ENCODE data around the gene CSRP1.
A peak's percentile ranks its signal among the peaks of the same experiment; 100 is the strongest.

The CSRP1 gene

DNA sequence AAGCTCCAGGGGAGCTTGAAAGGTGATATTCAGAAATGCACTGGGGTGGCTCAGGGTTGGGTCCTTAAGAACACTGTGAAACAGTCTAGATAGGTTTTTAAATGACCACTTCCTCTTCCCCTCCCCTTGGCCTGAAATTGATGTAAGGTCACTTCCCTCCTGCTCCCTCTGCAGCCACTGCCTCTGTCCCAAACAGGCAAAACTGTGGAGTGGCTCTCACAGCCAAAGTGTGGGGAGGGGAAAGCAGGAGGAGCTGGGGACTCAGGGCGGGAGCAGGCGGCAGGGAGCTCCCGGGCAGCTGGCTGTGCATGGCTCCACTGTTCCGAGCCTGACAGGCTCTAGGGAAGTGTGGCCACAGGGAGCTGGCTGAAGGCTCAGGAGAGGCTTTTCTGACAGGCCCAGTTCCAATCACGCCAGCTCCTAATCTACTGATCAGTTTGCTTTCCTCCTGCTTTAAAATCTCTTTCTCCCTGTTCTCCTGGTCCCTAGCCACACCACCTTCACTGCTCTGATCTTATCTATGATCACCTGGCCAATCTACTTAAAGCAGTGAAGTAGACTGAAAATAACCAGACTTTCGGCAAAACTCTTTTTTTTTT lies 5.1 kb upstream of the CSRP1 start:
- DNase-seq: no peak

DNA sequence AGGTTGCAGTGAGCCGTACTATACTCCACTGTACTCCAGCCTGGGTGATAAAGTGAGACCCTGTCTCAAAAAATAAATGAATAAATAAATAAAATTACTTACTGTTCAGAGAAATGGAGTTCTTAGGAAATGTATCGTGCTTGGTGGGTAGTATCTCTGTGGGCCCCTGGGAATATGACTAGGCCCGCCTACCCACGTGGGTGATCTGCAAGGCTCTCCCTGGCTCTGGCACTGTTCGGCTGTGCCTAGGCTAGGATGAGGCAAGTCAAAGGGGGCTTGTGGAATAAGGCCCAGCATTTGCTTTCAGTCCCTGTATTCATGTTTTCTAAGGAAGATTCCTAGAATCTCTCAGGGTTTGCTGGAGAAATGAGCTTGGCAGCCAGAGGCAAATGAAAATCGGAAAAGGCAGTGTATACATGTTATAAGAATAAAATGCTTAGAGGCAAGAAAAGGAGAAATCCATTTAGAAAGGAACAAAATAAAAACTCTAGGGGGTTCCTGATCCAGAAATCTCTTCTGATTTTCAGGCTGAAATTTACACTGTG lies 4.5 kb upstream of the CSRP1 start:
- DNase-seq: no peak

GRCh38 chr1:201510734-201511133 lies 3.8 kb upstream of the CSRP1 start:
- no peak for DNase-seq

DNA sequence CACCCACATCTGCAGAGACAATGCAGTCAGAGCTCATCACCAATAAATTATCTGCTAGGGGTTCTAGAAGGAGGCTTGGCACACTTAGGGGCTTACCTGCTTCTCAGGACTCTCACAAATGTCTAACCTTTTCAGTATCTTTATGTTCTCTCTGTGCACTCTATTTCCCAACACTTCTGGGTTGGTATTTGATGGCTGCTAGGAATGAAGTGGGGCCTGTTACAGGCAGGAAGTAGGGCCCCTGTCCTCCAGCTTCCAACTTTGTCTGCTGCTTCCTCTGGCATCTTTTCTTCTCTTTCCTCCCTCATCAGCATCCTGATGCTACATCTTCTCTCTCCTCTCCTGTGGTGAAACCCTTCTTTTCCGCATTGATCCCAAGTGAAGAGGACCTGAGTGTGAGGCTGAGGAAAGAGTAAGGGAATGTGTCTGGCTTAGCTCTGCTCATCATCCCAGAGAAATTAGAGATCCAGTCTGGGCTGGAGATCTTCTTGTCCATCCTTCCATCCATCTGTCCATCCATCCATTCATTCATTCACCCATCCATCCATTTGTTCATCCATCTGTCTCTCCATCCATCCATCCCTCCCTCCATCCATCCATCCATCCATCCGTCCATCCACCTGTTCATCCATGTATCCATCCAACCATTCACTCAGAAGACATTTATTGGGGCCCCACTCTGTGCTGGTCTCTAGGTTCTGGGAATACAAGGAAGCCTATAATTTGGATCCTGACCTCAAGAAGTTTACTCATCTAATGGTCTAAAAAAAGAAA lies 2.9 kb upstream of the CSRP1 start:
- DNase-seq: no peak

- no peak for DNase-seq
These were observed 1.9 kb upstream of the CSRP1 start for GRCh38 chr1:201508809-201509208.

DNA sequence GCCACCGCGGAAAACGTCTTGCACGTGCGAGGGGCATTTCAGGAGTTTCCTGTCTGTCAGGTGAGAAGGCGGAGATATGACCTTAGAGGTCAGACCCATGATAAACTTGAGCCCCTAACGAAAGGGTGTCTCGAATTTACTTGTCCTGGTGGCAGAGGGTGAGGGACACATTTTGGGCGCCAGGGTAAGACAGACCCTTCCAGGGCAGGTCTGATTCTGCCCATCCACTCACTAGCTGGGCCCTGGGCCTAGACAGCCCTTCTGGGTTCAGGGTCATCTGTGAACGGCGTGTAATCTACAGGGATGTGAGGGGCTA lies 395 bp upstream of the CSRP1 start:
- no peak for DNase-seq

DNA sequence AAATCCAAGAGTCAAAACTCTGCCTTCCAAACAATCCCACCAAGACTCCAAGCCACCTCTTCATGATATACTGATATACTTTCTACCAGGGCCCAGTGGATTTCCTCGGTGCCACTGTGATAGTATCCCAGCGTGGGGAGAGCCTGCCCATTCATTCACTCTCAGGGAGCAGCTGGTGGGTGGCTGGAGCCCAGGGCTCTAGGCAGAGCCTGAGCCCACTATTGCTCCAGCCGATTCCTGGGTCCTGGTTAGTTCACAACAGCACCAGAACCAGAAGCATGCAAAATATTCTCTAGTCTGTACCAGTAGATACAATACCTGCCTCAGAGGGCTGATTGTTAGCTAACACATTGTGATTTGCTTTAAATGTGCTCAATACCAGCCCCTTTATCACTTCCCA lies 831 bp downstream of the CSRP1 start:
- no peak for DNase-seq

DNA sequence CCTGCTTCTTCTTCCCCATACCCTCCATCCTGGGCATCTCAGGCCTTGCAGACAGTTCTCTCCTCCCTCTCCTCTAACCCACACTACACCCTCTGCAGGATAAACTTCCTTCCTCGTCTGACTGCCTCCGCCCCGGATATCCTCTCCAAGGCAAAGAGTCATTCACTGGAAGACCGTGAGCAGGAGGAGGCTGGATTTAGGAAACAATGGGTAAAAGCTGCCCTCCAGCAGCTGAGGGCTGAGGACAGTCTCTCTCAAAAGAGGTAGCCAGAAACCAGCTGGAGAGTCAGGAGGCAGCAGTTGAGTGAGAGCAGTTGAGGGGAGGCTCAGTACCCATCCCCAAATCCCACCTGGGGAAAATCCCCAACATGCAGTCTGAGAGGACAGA lies 1.4 kb downstream of the CSRP1 start:
- DNase-seq: peak; percentile 91

GRCh38 chr1:201504799-201505502 lies 2.0 kb downstream of the CSRP1 start:
- peak; percentile 91 for DNase-seq

DNA sequence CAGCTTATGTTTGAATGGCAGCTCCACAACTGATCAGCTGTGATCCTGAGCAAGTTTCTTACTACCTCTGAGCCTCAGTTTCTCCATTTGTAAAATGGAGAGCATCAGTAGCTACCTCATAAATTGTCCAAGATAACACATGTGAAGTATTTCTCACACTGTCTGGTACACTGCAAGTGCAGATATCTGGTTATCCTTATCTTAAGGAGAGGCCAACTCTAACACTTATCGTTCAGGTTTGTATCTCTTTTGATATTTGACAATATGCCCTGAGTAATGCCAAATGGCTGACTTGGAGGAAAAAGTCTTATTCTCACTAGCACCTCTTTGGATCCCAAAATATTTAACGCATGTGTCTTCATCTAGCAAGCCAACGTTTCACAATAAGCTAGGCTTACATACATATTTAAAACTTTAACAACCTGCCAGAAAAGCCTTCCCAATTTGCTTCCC lies 2.7 kb downstream of the CSRP1 start:
- no peak for DNase-seq

- no peak for DNase-seq
These were observed 3.3 kb downstream of the CSRP1 start for GRCh38 chr1:201503397-201504176.

DNA sequence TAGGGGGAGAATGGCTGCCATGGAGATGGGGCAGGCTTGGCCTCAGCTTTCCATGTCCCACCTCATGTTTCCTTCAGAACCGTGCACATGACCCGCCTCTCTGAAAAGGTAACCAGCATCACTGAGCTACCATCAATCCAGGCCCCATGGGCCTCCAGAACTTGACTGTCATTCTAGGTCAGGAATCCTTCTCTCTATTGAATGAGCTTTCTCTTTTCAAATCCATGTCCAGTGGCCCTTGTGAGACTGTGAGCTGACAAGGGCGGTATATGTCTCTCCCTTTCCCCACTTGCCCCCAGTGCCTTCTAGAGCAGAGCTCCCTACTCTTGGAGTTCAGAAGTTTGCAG lies 4.4 kb downstream of the CSRP1 start:
- no peak for DNase-seq

- peak; percentile 89 for DNase-seq
These were observed 5.0 kb downstream of the CSRP1 start for GRCh38 chr1:201501812-201502510.

- DNase-seq: no peak
These were observed 5.8 kb downstream of the CSRP1 start for GRCh38 chr1:201501144-201501543.

- no peak for DNase-seq
These were observed 6.2 kb downstream of the CSRP1 start for GRCh38 chr1:201500670-201501120.

GRCh38 chr1:201499795-201500669 lies 6.9 kb downstream of the CSRP1 start:
- no peak for DNase-seq

DNA sequence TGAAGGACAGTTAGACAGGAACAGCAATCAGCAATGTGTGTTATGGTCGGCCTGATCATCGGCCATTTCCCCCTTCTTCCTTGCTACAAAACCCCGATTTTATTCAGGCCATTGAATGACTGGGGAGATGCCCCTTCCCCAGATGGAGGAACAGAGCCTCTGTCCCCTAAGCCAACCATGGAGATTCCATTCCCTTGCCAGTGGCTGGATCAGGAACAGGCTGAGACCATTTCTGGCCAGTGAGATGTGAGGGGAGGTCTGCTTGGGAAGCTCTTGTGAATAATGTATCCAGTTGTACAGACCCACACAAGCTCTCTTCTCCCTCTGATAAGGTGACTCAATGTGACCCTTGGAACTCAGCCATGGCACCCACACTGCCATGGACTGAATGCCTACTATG lies 7.7 kb downstream of the CSRP1 start:
- DNase-seq: no peak

GRCh38 chr1:201498621-201499020 lies 8.3 kb downstream of the CSRP1 start:
- no peak for DNase-seq

- DNase-seq: no peak
These were observed 8.9 kb downstream of the CSRP1 start for GRCh38 chr1:201497935-201498509.

GRCh38 chr1:201496296-201496690 lies 10.6 kb downstream of the CSRP1 start:
- DNase-seq: peak; percentile 58
